ENCODE measurements around the gene DENR. TPM values are rescaled to one million over a fixed set of nuclear protein-coding genes. Genes with fewer than 3 reads are reported as not detected.
A peak's percentile ranks its signal among the peaks of the same experiment; 100 is the strongest.

Gene DENR
- total and polyA plus RNA-seq, 2 experiments from 2014 or later = 48.6 to 83.3 TPM

GRCh38 chr12:122788387-122788786 is 35.8 kb downstream of the DENR start:
- DNase-seq = peak; percentile 73
- Histone ChIP-seq H3K27ac (no peak overlapping the region), H3K4me3 (no peak overlapping the region), H3K79me2 (ENCODE audit: insufficient read depth) (no peaks in the 10 kb centered on the region), H3F3A (ENCODE audit: insufficient read depth) (peaks cover 12% of the 10 kb centered on the region), H3K9me3 (ENCODE audit: low read depth) (no peaks in the 10 kb centered on the region), H3K4me2 (ENCODE audit: unreplicated experiment) (peak overlapping the region; percentile 10), H3K9me2 (ENCODE audit: insufficient read depth) (no peaks in the 10 kb centered on the region), H3K36me3 (ENCODE audit: low read depth) (no peaks in the 10 kb centered on the region), H3K9ac (no peak overlapping the region), H4K20me1 (ENCODE audit: insufficient read depth) (no peaks in the 10 kb centered on the region), H3K27me3 (replicated peaks; ENCODE audit: insufficient read depth) (no peaks in the 10 kb centered on the region), H3K4me1 (ENCODE audit: insufficient read depth) (peaks cover 24% of the 10 kb centered on the region), H2AFZ (no peak overlapping the region; the same call in 1 of the 2 replicates)
- in situ Hi-C loops (cut with MboI) = loop anchor here (10.0 kb wide), 1 partner anchor 166 kb away; no protein-coding TSS in a partner anchor
- 29 to 31% methylated on average over 4 of the region's 4 CpGs for WGBS, 2 experiments (ENCODE audit: low coverage in 1 of 2, low lambda C conversion rate in 2 of 2, missing lambda C conversion rate in 2 of 2)
- TF ChIP-seq EZH2phosphoT487 (IDR thresholded peaks at IDR 0.05; ENCODE audit: insufficient read depth, low read depth) (no peak), EZH2 (IDR thresholded peaks at IDR 0.05; ENCODE audit: insufficient read depth, poor library complexity, severe bottlenecking) (no peak)

- Histone ChIP-seq H4K20me1 (ENCODE audit: insufficient read depth) (no peaks in the 10 kb centered on the region), H3K4me3 (no peak overlapping the region), H3K9ac (no peak overlapping the region), H3K4me2 (ENCODE audit: unreplicated experiment) (no peak overlapping the region), H3K9me3 (ENCODE audit: low read depth) (no peaks in the 10 kb centered on the region), H3K79me2 (ENCODE audit: insufficient read depth) (no peaks in the 10 kb centered on the region), H3K36me3 (ENCODE audit: low read depth) (no peaks in the 10 kb centered on the region), H3K27me3 (replicated peaks; ENCODE audit: insufficient read depth) (no peaks in the 10 kb centered on the region), H3F3A (ENCODE audit: insufficient read depth) (peaks cover 12% of the 10 kb centered on the region), H3K9me2 (ENCODE audit: insufficient read depth) (no peaks in the 10 kb centered on the region), H3K4me1 (ENCODE audit: insufficient read depth) (peaks cover 24% of the 10 kb centered on the region), H2AFZ (no peak overlapping the region), H3K27ac (no peak overlapping the region)
- no peak for TF ChIP-seq EZH2phosphoT487 (IDR thresholded peaks at IDR 0.05; ENCODE audit: insufficient read depth, low read depth)
- 89 to 90% methylated on average over 5 of the region's 5 CpGs for WGBS, 2 experiments (ENCODE audit: low coverage in 1 of 2, low lambda C conversion rate in 2 of 2, missing lambda C conversion rate in 2 of 2)
- in situ Hi-C loops (cut with MboI) = loop anchor here (10.0 kb wide), 1 partner anchor 165 kb away; no protein-coding TSS in a partner anchor
- no peak for DNase-seq
Observed at GRCh38 chr12:122789637-122790036, 37.0 kb downstream of the DENR start.

- in situ Hi-C loops (cut with MboI) = no loop called here
Observed at GRCh38 chr12:122790393-122791075, 37.9 kb downstream of the DENR start.

GRCh38 chr12:122793685-122794106 is 41.1 kb downstream of the DENR start:
- WGBS, 2 experiments (ENCODE audit: low coverage in 1 of 2, low lambda C conversion rate in 2 of 2, missing lambda C conversion rate in 2 of 2) = 11 to 13% methylated on average over 10 of the region's 10 CpGs
- Histone ChIP-seq H3K4me2 (ENCODE audit: unreplicated experiment) (no peak overlapping the region), H3K9me3 (ENCODE audit: low read depth) (no peaks in the 10 kb centered on the region), H3K9ac (no peak overlapping the region), H3K36me3 (ENCODE audit: low read depth) (no peaks in the 10 kb centered on the region), H4K20me1 (ENCODE audit: insufficient read depth) (no peaks in the 10 kb centered on the region), H3K4me1 (ENCODE audit: insufficient read depth) (peaks cover 16% of the 10 kb centered on the region), H3K79me2 (ENCODE audit: insufficient read depth) (no peaks in the 10 kb centered on the region), H2AFZ (no peak overlapping the region), H3K9me2 (ENCODE audit: insufficient read depth) (no peaks in the 10 kb centered on the region), H3K4me3 (no peak overlapping the region), H3K27me3 (replicated peaks; ENCODE audit: insufficient read depth) (no peaks in the 10 kb centered on the region), H3F3A (ENCODE audit: insufficient read depth) (peaks cover 4% of the 10 kb centered on the region), H3K27ac (no peak overlapping the region)
- peak; percentile 63 for DNase-seq
- in situ Hi-C loops (cut with MboI) = no loop called here
- TF ChIP-seq EZH2 (IDR thresholded peaks at IDR 0.05; ENCODE audit: insufficient read depth, poor library complexity, severe bottlenecking) = no peak
- no peak for TF ChIP-seq EZH2phosphoT487 (IDR thresholded peaks at IDR 0.05; ENCODE audit: insufficient read depth, low read depth)

More at GRCh38 chr12:122790393-122791075, 37.9 kb downstream of the DENR start:
- Histone ChIP-seq H3K27me3 (replicated peaks; ENCODE audit: insufficient read depth) (no peaks in the 10 kb centered on the region), H3K9me2 (ENCODE audit: insufficient read depth) (no peaks in the 10 kb centered on the region), H3K36me3 (ENCODE audit: low read depth) (no peaks in the 10 kb centered on the region), H3K4me2 (ENCODE audit: unreplicated experiment) (peak overlapping the region; percentile 19), H3K79me2 (ENCODE audit: insufficient read depth) (no peaks in the 10 kb centered on the region), H3K4me3 (no peak overlapping the region), H3K9ac (no peak overlapping the region), H3K4me1 (ENCODE audit: insufficient read depth) (peaks cover 24% of the 10 kb centered on the region), H2AFZ (no peak overlapping the region), H3K9me3 (ENCODE audit: low read depth) (no peaks in the 10 kb centered on the region), H4K20me1 (ENCODE audit: insufficient read depth) (no peaks in the 10 kb centered on the region), H3K27ac (no peak overlapping the region), H3F3A (ENCODE audit: insufficient read depth) (peaks cover 12% of the 10 kb centered on the region)
- TF ChIP-seq EZH2phosphoT487 (IDR thresholded peaks at IDR 0.05; ENCODE audit: insufficient read depth, low read depth) (no peak), EZH2 (IDR thresholded peaks at IDR 0.05; ENCODE audit: insufficient read depth, poor library complexity, severe bottlenecking) (no peak)
- 50% methylated on average over 5 of the region's 5 CpGs for WGBS, 2 experiments (ENCODE audit: low coverage in 1 of 2, low lambda C conversion rate in 2 of 2, missing lambda C conversion rate in 2 of 2)
- DNase-seq = peak; percentile 73

Data from GM23248 (cell line).